Measurements from ENCODE around the gene PLAC1. TPM values are rescaled to one million over a fixed set of nuclear protein-coding genes. Genes with fewer than 3 reads are reported as not detected.

Gene PLAC1
- polyA plus RNA-seq, 1 donor from 2014 or later: not detected

DNA sequence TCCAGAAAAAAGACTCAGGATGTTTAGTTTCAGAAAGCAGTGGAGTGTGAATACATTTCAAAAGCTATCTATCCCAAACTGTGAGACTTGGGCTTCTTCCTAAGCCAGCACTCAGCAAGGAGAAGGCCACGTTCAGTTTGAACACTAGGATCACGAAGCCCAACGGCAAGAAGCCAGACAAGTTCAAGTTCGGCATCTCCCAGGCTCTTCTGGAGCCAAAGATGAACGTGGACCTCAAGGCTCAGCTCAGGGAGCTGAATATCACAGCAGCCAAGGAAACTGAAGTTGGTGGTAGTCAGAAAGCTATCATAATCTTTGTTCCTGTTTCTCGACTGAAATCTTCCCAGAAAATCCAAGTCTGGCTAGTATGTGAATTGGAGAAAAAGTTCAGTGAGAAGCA lies 7.6 kb downstream of the PLAC1 start:
- no peak overlapping the region for H2AFZ ChIP-seq (ENCODE audit: low read depth, low read length)
- H3K4me3 ChIP-seq (ENCODE audit: low read length): no peak overlapping the region
- H3K79me2 ChIP-seq (replicated peaks; ENCODE audit: insufficient read depth, low read length): no peaks in the 10 kb centered on the region
- H3K9me3 ChIP-seq (ENCODE audit: low read length): no peaks in the 10 kb centered on the region
- no peaks in the 10 kb centered on the region for H4K20me1 ChIP-seq (ENCODE audit: insufficient read depth)
- H3K36me3 ChIP-seq (ENCODE audit: insufficient read depth, low read length): no peaks in the 10 kb centered on the region
- H3K27me3 ChIP-seq (ENCODE audit: insufficient read depth, low read depth, low read length): no peaks in the 10 kb centered on the region
- no peak for TF ChIP-seq TAF1 (IDR thresholded peaks at IDR 0.05; ENCODE audit: low read depth)
- TF ChIP-seq POLR2AphosphoS5 (IDR thresholded peaks at IDR 0.05): no peak
- TF ChIP-seq, protein P1, sequence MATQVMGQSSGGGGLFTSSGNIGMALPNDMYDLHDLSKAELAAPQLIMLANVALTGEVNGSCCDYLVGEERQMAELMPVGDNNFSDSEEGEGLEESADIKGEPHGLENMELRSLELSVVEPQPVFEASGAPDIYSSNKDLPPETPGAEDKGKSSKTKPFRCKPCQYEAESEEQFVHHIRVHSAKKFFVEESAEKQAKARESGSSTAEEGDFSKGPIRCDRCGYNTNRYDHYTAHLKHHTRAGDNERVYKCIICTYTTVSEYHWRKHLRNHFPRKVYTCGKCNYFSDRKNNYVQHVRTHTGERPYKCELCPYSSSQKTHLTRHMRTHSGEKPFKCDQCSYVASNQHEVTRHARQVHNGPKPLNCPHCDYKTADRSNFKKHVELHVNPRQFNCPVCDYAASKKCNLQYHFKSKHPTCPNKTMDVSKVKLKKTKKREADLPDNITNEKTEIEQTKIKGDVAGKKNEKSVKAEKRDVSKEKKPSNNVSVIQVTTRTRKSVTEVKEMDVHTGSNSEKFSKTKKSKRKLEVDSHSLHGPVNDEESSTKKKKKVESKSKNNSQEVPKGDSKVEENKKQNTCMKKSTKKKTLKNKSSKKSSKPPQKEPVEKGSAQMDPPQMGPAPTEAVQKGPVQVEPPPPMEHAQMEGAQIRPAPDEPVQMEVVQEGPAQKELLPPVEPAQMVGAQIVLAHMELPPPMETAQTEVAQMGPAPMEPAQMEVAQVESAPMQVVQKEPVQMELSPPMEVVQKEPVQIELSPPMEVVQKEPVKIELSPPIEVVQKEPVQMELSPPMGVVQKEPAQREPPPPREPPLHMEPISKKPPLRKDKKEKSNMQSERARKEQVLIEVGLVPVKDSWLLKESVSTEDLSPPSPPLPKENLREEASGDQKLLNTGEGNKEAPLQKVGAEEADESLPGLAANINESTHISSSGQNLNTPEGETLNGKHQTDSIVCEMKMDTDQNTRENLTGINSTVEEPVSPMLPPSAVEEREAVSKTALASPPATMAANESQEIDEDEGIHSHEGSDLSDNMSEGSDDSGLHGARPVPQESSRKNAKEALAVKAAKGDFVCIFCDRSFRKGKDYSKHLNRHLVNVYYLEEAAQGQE (IDR thresholded peaks at IDR 0.05; ENCODE audit: borderline replicate concordance): no peak
- no peak for TF ChIP-seq SMC3 (conservative IDR thresholded peaks at IDR 0.05; ENCODE audit: poor library complexity)
- no peak for TF ChIP-seq EZH2 (IDR thresholded peaks at IDR 0.05; ENCODE audit: borderline replicate concordance, insufficient read depth, low read length, poor library complexity, severe bottlenecking)
- TF ChIP-seq EP300 (conservative IDR thresholded peaks at IDR 0.05; ENCODE audit: poor library complexity, severe bottlenecking): no peak
- H3K9me2 ChIP-seq (ENCODE audit: insufficient read depth, low read length): no peaks in the 10 kb centered on the region
- no peak overlapping the region for H3K9ac ChIP-seq (ENCODE audit: low read length)
- no peak overlapping the region for H3K27ac ChIP-seq (ENCODE audit: low read length)
- H3K4me2 ChIP-seq (ENCODE audit: low read length): no peak overlapping the region
- H3F3A ChIP-seq (ENCODE audit: insufficient read depth, low read length, poor library complexity, severe bottlenecking): no peaks in the 10 kb centered on the region

DNA sequence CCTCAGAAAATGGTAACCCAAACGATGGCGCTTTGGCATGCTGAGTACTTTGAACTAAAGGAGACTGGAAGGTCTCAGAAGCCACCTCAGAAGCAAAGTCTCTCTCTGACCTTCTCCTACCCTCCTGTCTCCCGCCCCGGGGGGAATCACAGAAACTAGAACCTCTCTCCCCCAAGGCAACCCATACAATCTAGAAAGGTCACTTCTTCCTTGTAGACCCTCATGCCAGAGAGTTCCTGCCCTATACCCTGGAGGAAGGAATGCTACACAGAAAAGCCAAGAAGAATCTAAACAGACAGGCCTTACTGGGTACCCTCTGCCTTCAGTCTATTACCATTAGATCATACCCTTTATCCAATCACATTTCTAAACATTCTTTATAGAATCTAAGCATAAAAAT lies 8.5 kb downstream of the PLAC1 start:
- TF ChIP-seq TAF1 (IDR thresholded peaks at IDR 0.05; ENCODE audit: low read depth) (no peak), SMC3 (conservative IDR thresholded peaks at IDR 0.05; ENCODE audit: poor library complexity) (no peak), POLR2AphosphoS5 (IDR thresholded peaks at IDR 0.05) (no peak), MXI1 (conservative IDR thresholded peaks at IDR 0.05; ENCODE audit: poor library complexity, severe bottlenecking) (no peak)
- TF ChIP-seq, protein P2, sequence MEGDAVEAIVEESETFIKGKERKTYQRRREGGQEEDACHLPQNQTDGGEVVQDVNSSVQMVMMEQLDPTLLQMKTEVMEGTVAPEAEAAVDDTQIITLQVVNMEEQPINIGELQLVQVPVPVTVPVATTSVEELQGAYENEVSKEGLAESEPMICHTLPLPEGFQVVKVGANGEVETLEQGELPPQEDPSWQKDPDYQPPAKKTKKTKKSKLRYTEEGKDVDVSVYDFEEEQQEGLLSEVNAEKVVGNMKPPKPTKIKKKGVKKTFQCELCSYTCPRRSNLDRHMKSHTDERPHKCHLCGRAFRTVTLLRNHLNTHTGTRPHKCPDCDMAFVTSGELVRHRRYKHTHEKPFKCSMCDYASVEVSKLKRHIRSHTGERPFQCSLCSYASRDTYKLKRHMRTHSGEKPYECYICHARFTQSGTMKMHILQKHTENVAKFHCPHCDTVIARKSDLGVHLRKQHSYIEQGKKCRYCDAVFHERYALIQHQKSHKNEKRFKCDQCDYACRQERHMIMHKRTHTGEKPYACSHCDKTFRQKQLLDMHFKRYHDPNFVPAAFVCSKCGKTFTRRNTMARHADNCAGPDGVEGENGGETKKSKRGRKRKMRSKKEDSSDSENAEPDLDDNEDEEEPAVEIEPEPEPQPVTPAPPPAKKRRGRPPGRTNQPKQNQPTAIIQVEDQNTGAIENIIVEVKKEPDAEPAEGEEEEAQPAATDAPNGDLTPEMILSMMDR (IDR thresholded peaks at IDR 0.05; ENCODE audit: poor library complexity, severe bottlenecking): no peak
- TF ChIP-seq, protein P1 (IDR thresholded peaks at IDR 0.05; ENCODE audit: borderline replicate concordance): no peak
- no peaks in the 10 kb centered on the region for H3K27me3 ChIP-seq (ENCODE audit: insufficient read depth, low read depth, low read length)

More for the DNA sequence above, 8.5 kb downstream of the PLAC1 start:
- no peaks in the 10 kb centered on the region for H4K20me1 ChIP-seq (ENCODE audit: insufficient read depth)
- no peak overlapping the region for H3K9ac ChIP-seq (ENCODE audit: low read length)
- no peak overlapping the region for H2AFZ ChIP-seq (ENCODE audit: low read depth, low read length)
- H3K9me2 ChIP-seq (ENCODE audit: insufficient read depth, low read length): no peaks in the 10 kb centered on the region
- H3K79me2 ChIP-seq (replicated peaks; ENCODE audit: insufficient read depth, low read length): no peaks in the 10 kb centered on the region
- no peak overlapping the region for H3K27ac ChIP-seq (ENCODE audit: low read length)
- H3K9me3 ChIP-seq (ENCODE audit: low read length): no peaks in the 10 kb centered on the region
- no peak overlapping the region for H3K4me2 ChIP-seq (ENCODE audit: low read length)
- no peaks in the 10 kb centered on the region for H3F3A ChIP-seq (ENCODE audit: insufficient read depth, low read length, poor library complexity, severe bottlenecking)
- no peak overlapping the region for H3K4me3 ChIP-seq (ENCODE audit: low read length)
- no peaks in the 10 kb centered on the region for H3K36me3 ChIP-seq (ENCODE audit: insufficient read depth, low read length)
